HG03045 (cell line): ENCODE data around the gene GSE1.

ENCODE experiments used
- ATAC-seq: cut with Tn5 transposase; IDR thresholded peaks from one replicate; pipeline ENCODE4 v1.9.1; 2021; ENCODE audit warnings: mild to moderate bottlenecking, moderate library complexity; ENCODE audit not compliant: unreplicated experiment

Gene GSE1

GRCh38 chr16:85573696-85574641, 39.2 kb upstream of the GSE1 start:
- no peak for ATAC-seq

GRCh38 chr16:85574672-85575475, 38.2 kb upstream of the GSE1 start:
- ATAC-seq, result no peak

DNA sequence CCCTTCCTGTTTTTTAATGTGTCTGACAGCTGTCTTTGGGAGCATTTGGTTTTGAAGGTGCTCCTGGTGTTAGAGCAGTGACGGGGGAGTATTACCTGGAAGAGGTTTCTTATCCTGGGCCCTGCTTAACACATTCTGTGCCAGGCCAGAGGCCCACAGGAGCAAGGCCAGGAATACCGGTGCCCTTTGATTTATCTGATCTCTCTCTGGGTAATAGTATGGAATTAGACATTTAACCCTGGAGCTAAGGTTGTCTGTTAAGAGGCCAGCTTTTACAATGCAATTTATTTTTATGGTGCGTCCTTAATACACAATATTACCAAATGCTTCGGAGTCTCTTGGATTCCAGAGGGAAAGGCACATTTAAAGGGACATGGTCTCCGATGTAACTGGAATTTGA, 37.2 kb upstream of the GSE1 start:
- no peak for ATAC-seq

GRCh38 chr16:85576944-85577343, 36.2 kb upstream of the GSE1 start:
- no peak for ATAC-seq

DNA sequence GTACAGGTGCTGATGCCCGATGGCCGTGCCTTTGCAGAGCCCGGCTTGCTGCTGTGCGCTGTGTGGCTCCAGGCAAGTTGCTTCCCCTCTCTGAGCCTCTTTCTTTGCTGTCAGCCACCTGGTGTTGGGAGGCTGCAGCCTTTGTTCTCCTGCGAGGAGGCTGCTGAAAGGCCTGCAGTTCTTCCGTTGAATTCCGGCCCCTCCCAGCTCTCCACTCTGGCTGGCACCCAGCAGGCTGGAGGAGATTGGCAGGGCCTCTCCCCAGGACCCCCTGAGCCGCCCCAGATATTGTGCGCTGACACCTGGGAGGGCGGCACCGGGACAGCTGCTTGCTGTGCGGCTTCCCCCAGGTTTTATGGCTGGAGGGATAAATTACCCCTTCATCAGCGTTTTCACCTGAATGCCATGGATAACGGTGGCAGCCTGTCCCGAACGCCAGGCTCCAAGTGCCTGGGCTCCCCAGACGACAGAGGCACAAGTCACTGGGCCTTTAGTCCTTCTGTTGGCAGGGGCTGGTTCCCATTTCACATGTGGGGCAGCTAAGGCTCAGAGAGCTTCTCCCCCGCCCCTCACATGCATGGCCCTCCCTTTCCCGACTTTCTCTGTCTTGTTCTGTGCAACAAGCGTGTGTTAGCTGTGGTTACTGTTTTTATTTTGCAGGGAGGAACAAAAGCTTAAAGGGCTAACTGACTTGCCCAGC, 35.1 kb upstream of the GSE1 start:
- ATAC-seq, result no peak

DNA sequence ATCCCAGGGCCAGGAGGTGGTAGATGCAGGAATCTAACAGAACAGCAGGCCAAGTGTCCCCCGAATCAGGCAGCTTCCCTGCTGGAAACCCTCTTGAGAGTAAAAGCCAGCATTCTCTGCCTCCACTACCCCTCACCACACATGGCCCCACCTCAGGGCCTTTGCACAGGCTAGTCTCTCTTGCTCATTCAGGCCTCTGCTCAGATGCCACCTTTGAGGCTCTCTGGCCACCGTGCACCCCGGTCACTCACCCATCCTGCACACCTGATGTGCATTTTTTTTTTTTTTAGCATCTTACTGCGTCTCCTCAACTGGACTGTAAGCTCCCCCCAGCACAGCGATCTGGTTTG, 34.5 kb upstream of the GSE1 start:
- ATAC-seq, result no peak

GRCh38 chr16:85579191-85579590, 33.9 kb upstream of the GSE1 start:
- ATAC-seq, result no peak

DNA sequence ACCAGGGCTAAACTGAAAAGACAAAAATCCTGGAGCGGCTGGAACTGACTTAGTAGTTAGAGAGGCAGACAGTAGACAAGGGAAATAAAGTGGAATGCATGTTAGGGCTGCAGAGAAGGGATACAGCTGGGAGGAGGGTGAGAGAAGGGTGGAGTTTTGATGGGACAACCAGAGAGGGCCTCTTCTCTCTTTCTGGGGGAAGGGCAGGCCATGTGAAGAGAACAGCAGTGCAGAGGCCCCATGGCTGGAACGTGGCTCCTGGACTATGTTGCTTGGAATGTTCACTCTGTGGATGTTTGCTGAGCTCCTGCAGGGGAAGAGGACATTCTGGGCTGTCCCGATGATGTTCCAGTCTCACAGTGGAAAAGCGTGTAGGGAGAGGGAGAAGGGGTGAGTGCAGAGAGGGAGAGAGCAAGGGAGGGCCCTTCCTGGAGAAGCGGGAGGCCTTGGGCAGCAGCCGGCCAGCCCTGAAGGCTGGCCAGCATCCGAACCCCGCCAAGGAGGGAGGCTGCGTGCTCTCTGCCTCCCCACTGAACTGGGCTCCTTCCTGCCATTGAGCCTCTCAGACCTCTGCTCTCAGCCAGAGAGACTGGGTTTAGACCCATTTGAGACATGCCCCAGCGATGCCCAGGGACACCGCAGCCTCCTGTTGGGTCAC, 33.1 kb upstream of the GSE1 start:
- ATAC-seq, result no peak

DNA sequence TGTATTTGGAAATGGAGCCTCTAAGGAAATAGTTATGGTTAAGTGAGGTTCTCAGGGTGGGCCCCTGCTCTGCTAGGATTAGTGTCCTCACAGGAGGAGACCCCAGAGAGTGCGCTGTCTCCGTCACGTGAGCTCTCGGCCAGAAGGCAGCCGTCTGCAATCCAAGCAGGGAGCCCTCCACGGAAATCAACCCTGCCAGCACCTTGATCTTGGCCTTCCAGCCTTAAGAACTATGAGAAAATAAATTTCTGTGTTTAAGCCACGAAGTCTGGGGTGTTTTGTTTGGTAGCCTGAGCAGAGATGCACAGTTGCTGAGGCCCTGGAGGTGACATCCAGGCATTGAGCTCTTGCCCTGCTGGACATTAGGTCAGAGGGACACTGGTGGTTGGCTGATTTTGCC, 32.4 kb upstream of the GSE1 start:
- ATAC-seq, result no peak

DNA sequence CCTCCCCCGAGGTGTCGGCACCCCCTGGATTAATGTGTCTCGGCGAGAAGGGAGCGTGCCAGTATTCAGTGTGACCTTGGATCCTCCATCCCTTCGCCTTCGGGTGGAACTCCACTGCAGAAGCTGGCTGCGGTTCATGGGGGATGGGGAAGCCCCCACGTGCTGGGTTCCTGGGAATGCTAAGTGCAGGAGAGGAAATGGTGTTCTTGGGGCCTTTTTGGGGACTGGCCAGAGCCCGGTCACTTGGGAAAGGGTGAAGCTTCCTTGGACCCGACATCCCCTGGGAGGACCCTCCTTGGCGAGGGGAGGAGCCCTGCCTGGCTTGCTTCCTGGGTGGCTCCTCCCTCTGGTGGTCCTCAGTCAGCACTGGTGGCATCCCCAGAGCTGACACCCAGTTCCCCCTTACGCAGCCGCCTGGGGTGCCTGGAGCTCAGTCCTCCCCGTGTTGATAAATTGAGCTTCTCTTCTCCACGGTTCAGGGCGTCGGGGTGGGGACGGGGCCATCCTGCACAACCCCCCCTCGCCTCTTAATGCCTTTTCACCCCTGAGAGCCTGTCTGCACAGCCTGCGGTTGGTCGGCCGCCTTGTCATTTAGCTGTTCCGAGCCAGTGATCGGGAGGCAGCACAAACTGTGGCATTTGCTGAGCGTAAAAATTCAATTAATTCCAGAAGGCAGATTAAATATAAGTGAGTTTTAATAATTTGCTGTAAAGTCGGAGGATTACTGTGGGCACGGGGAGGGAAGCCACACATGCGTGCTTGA, 30.7 kb upstream of the GSE1 start:
- no peak for ATAC-seq

GRCh38 chr16:85583491-85584181, 29.5 kb upstream of the GSE1 start:
- no peak for ATAC-seq

DNA sequence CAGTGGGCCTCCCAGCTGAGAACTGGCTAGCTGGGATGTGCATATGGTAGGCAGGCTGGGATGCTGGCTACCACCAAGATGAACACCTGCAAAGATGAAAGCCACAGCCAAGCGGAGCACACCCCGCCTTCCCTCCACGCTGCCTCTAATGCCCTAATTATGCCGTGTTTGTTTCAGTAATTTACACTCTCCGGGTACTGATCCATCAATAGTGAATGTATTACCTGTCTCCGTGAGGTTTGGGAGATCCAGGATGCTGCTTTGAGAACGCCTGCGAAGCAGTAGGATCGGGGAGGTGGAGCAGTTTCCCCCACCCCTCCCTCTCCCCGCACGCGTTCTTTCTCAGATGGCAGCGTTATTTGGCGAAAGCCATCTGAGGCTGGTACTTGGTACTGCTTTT, 28.9 kb upstream of the GSE1 start:
- no peak for ATAC-seq

DNA sequence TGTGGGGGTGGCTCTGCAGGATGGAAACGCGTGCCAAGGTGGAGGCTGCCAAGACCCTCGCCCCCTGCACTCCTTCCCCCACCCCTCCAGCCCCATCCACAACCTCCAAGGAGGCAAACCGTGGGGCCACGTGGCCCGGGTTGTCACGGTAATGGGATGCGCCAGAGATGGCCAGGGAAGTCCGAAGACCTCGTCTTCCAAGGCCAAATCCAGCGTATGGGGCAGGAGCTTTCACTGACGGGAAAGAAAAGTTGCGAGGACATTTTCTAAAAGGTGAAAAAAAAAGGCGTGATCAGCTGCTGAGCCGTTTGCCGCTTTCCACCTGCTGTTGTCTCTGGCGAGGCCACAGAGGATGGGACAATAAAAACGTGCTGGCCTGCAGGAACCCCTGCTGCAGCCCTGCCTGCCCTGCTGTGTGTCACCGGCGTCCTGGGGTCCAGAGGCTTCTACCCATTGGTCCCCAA, 28.3 kb upstream of the GSE1 start:
- ATAC-seq, result no peak

DNA sequence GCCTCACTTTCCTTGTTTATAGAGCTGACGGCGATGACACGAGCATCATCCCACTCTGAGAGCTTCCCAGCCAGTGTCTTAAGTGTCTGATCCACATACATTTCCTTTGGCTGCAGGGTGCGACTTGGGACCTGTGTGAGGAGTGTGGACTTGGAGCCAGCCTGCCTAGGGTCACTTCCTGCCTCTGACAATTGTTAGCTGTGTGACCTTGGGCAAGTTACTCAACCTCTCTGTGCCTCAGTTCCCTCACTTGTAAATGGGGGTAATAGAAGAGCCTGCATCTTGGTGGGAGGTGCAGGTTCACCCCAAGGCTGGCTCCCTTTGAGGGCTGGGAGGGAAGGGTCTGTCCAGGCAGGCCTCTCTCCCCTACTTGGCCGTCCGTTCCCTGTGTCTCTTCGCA, 27.4 kb upstream of the GSE1 start:
- ATAC-seq, result no peak

DNA sequence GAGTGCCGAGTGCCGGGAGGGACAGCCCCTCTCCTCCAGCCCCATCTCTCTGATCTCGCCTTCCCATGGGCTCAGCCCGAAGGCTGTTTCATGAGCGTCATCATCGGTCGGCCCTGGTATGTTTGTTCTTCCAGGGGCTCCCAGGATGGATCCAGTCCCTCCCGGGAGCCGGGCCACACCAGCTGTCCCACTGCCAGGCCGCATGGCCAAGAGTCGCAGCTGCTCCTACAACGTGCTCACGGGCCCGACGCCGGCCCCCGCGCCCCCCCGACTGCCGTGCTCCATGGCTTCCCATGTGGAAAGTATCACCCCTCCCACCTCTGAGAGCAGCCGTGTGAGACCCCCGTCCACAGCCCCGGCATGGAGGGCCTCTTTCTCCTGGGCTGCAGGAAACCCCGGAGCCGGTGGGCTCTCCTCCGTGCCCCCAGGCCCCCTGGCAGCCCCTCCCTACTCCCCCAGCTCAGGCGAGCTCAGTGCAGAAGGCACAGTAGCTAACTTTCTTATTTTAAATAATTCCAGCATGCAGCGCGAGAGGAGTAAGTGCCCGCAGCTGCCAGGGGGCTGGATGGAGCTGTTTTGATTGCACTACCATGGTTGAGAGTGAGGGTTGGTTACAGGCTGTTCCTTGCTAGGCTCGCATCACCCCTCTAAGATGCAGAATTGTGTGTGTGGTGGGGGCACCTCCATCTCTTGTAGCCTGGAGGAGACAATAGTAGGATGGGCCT, 26.6 kb upstream of the GSE1 start:
- ATAC-seq, result no peak

GRCh38 chr16:85587762-85588556, 25.2 kb upstream of the GSE1 start:
- ATAC-seq, result no peak

- ATAC-seq, result no peak
Measured at GRCh38 chr16:85588562-85589503, 24.3 kb upstream of the GSE1 start.
